Endothelial cell of umbilical vein (primary cell): ENCODE measurements around the gene PLEKHD1. TPM values are rescaled to one million over a fixed set of nuclear protein-coding genes. Genes with fewer than 3 reads are reported as not detected.

Experiments
- BruUV-seq: library from RNA; stranded (reverse); fragments of 400-500 nt; replicated peaks from 2 replicates; lab custom pipeline; 2021; lab: Mats Ljungman, UMichigan
- CTCF ChIA-PET: fragments of 300-600, 350-600 bp; sonication (Branson Sonifier 250); formaldehyde crosslinking; loops from one replicate; lab custom pipeline; 2021; ENCODE audit warnings: antibody characterized with exemption, inconsistent platforms; lab: Charles Lee
- POLR2A ChIA-PET: fragments of 300-600, 350-600 bp; sonication (Branson Sonifier 250); formaldehyde crosslinking; loops from one replicate; lab custom pipeline; 2021; ENCODE audit warnings: antibody characterized with exemption, inconsistent platforms; lab: Charles Lee
- DNase-seq: peaks from one replicate; pipeline ENCODE4 v3.0.0-alpha.2; 2011; ENCODE audit warnings: low read depth, low spot score
- FAIRE-seq: peaks from 2 replicates; lab custom pipeline; 2011; peaks lifted over from hg19 to GRCh38; lab: Jason Lieb, UNC
- H2AFZ ChIP-seq: 2 replicates; pipeline ENCODE4 v1.6.0; 2012; ENCODE audit warnings: low read depth, low read length, control low read depth, inconsistent platforms
- H3K27ac ChIP-seq: 2 replicates; pipeline ENCODE4 v1.5.1; 2011; ENCODE audit warnings: low read depth, mild to moderate bottlenecking, control low read depth, low read length, moderate library complexity; ENCODE audit not compliant: insufficient read depth
- H3K27me3 ChIP-seq, 2 experiments: 2 replicates each; pipeline versions ENCODE4 v1.6.0 to v1.6.1; 2011; ENCODE audit warnings: low read length in 2 of 2, mixed read lengths in 1 of 2; ENCODE audit not compliant: control insufficient read depth in 2 of 2, insufficient read depth in 2 of 2
- H3K36me3 ChIP-seq, 2 experiments: 2 replicates in 1 of 2; 3 replicates in 1 of 2; pipeline ENCODE4 v1.5.1; 2011; ENCODE audit warnings: low read length in 2 of 2, mild to moderate bottlenecking in 1 of 2, moderate library complexity in 1 of 2; ENCODE audit not compliant: control insufficient read depth in 2 of 2, insufficient read depth in 2 of 2; ENCODE audit errors: extremely low read depth in 1 of 2
- H3K4me1 ChIP-seq: 3 replicates; pipeline ENCODE4 v1.5.1; 2011; ENCODE audit warnings: mild to moderate bottlenecking, low read length; ENCODE audit not compliant: control insufficient read depth, insufficient read depth; ENCODE audit errors: extremely low read depth
- H3K4me2 ChIP-seq: 2 replicates; pipeline ENCODE4 v1.6.1; 2011; ENCODE audit warnings: low read length, control low read depth, mixed read lengths; ENCODE audit not compliant: insufficient read depth
- H3K4me3 ChIP-seq, 3 experiments: fragments of 200-600 bp in 1 of 3; sonication (generic), shearing (Covaris generic) in 1 of 3; replicated peaks in 1 of 3; 2 replicates each; pipeline ENCODE4 v1.5.1; 2011 to 2016; ENCODE audit warnings: control low read depth in 3 of 3, low read length in 3 of 3, mild to moderate bottlenecking in 2 of 3, inconsistent platforms in 1 of 3, low read depth in 1 of 3, moderate library complexity in 1 of 3; ENCODE audit not compliant: insufficient read depth in 1 of 3
- H3K79me2 ChIP-seq: 2 replicates; pipeline ENCODE4 v1.6.0; 2012; ENCODE audit warnings: low read length, inconsistent platforms; ENCODE audit not compliant: control insufficient read depth, insufficient read depth
- H3K9ac ChIP-seq: replicated peaks from 2 replicates; pipeline ENCODE3; 2011; ENCODE audit warnings: low read length, control low read depth; ENCODE audit not compliant: insufficient read depth; ENCODE audit errors: extremely low read depth
- H3K9me1 ChIP-seq: replicated peaks from 3 replicates; pipeline ENCODE4 v1.6.0; 2011; ENCODE audit warnings: mild to moderate bottlenecking, low read length; ENCODE audit not compliant: control insufficient read depth, insufficient read depth; ENCODE audit errors: extremely low read depth
- H3K9me3 ChIP-seq: replicated peaks from 2 replicates; pipeline ENCODE4 v1.5.1; 2012; ENCODE audit warnings: low read length, inconsistent platforms; ENCODE audit not compliant: control insufficient read depth, insufficient read depth
- H4K20me1 ChIP-seq: replicated peaks from 2 replicates; pipeline ENCODE3; 2011; ENCODE audit warnings: mild to moderate bottlenecking, low read length; ENCODE audit not compliant: control insufficient read depth, insufficient read depth; ENCODE audit errors: extremely low read depth
- CTCF ChIP-seq, 2 donors: IDR thresholded peaks; 1 replicate in 1 of 2; 2 replicates in 1 of 2; pipeline ENCODE4 v1.5.1; 2011; ENCODE audit warnings: low read length in 2 of 2, mild to moderate bottlenecking in 2 of 2, moderate library complexity in 2 of 2, control low read depth in 1 of 2, inconsistent platforms in 1 of 2, low read depth in 1 of 2; ENCODE audit not compliant: insufficient read depth in 1 of 2; ENCODE audit errors: extremely low read depth in 1 of 2
- EZH2 ChIP-seq: IDR thresholded peaks from 2 replicates; pipeline ENCODE4 v1.6.1; 2012; ENCODE audit warnings: borderline replicate concordance, low read depth, mild to moderate bottlenecking, moderate library complexity, low read length, inconsistent platforms; ENCODE audit not compliant: severe bottlenecking
- FOS ChIP-seq: IDR thresholded peaks from 2 replicates; pipeline ENCODE4 v1.6.1; 2011; ENCODE audit warnings: mild to moderate bottlenecking, low read length, moderate library complexity, borderline replicate concordance; ENCODE audit not compliant: insufficient read depth
- GATA2 ChIP-seq: IDR thresholded peaks from 2 replicates; pipeline ENCODE4 v1.7.0; 2011; ENCODE audit warnings: low read depth, mild to moderate bottlenecking, moderate library complexity, mixed read lengths, low read length; ENCODE audit not compliant: insufficient read length, insufficient read depth
- JUN ChIP-seq: IDR thresholded peaks from 2 replicates; pipeline ENCODE4 v1.6.1; 2011; ENCODE audit warnings: borderline replicate concordance, low read depth; ENCODE audit not compliant: insufficient read length, insufficient read depth
- MAX ChIP-seq: IDR thresholded peaks from 2 replicates; pipeline ENCODE4 v1.6.1; 2011; ENCODE audit not compliant: insufficient read depth, insufficient read length
- MYC ChIP-seq: IDR thresholded peaks from one replicate; pipeline ENCODE4 v1.6.1; 2011; ENCODE audit warnings: mild to moderate bottlenecking, low read depth, low read length
- POLR2A ChIP-seq: IDR thresholded peaks from 2 replicates; pipeline ENCODE4 v1.6.1; 2012; ENCODE audit warnings: low read depth, mild to moderate bottlenecking, control low read depth, low read length
- POLR2AphosphoS5 ChIP-seq: IDR thresholded peaks from 2 replicates; pipeline ENCODE4 v1.6.1; 2012; ENCODE audit warnings: low read depth, mild to moderate bottlenecking, control low read depth, low read length, moderate library complexity; ENCODE audit not compliant: insufficient read depth
- dilution Hi-C: fragments of 300-500 bp; cut with MboI; formaldehyde crosslinking; loops from one replicate; pipeline ENCODE4 v1.15.0; 2019; ENCODE audit warnings: low sequenced_read_pairs; ENCODE audit not compliant: extremely low pct_ligation_motif_present
- intact Hi-C: fragments of 100-400 bp; cut with micrococcal nuclease; formaldehyde crosslinking; loops from one replicate; pipeline ENCODE4 v1.10.0; 2022
- polyA plus RNA-seq, 4 experiments: library from polyadenylated mRNA; depleted of rRNA in 3 of 4; stranded (reverse) in 3 of 4; unstranded in 1 of 4; fragments of >200 nt; gene quantifications; 2 replicates each; pipeline versions ENCODE4 v1.2.1 to v1.2.3, GENCODE V29; 2011 to 2012; ENCODE audit warnings: missing spikeins in 1 of 4
- total RNA-seq: library from RNA; stranded (reverse); gene quantifications from 2 replicates; pipeline ENCODE4 v1.2.3, GENCODE V29; 2021

PLEKHD1 gene
- total and polyA plus RNA-seq, 2 donors (not counting 3 experiments of a cell fraction or from before 2014, with no cell fraction given) = 0.01 TPM; not detected in 1

GRCh38 chr14:69548566-69548965 is 64.0 kb downstream of the PLEKHD1 start:
- Histone ChIP-seq H3K9me3 (no peaks in the 10 kb centered on the region), H3K9me1 (no peaks in the 10 kb centered on the region), H3K4me1 (no peaks in the 10 kb centered on the region), H3K4me3 (no peak overlapping the region), H2AFZ (no peak overlapping the region), H3K36me3 (no peaks in the 10 kb centered on the region), H3K27me3 (peaks cover 4 to 14% of the 10 kb centered on the region in 2 experiments), H4K20me1 (no peaks in the 10 kb centered on the region), H3K79me2 (no peaks in the 10 kb centered on the region), H3K4me2 (no peak overlapping the region), H3K9ac (no peak overlapping the region), H3K27ac (no peak overlapping the region)
- intact Hi-C loops (no loop called here), dilution Hi-C loops (no loop called here)
- FAIRE-seq (no peak), DNase-seq (no peak)
- TF ChIP-seq POLR2AphosphoS5 (no peak), CTCF (IDR thresholded peaks at IDR 0.05; ENCODE audit: extremely low read depth in 1 of 2, insufficient read depth in 1 of 2, low read depth in 1 of 2, low read length in 2 of 2) (no peak), MAX (no peak), FOS (no peak)
- ChIA-PET POLR2A (no interaction called here), CTCF (interaction anchor here (0.6 to 3.1 kb wide), 16 partner anchors 9 to 764 kb away, joined by 3 to 26 read pairs (median 6); partner anchors contain the start of gene CCDC177)
- BruUV-seq = no TSS peak

GRCh38 chr14:69551511-69551910 is 67.0 kb downstream of the PLEKHD1 start:
- Histone ChIP-seq H3K9me1 (no peaks in the 10 kb centered on the region), H3K27ac (no peak overlapping the region), H3K36me3 (no peaks in the 10 kb centered on the region), H3K27me3 (peaks cover 5 to 12% of the 10 kb centered on the region in 2 experiments), H3K9ac (no peak overlapping the region), H3K9me3 (no peaks in the 10 kb centered on the region), H3K4me2 (no peak overlapping the region), H2AFZ (no peak overlapping the region), H4K20me1 (no peaks in the 10 kb centered on the region), H3K4me1 (no peaks in the 10 kb centered on the region), H3K79me2 (no peaks in the 10 kb centered on the region), H3K4me3 (no peak overlapping the region)
- no TSS peak for BruUV-seq
- ChIA-PET POLR2A (no interaction called here), CTCF (interaction anchor here (0.8 to 0.9 kb wide), 2 partner anchors 16 to 23 kb away, joined by 3 to 4 read pairs; no protein-coding TSS in a partner anchor)
- intact Hi-C loops (no loop called here), dilution Hi-C loops (no loop called here)
- DNase-seq (no peak), FAIRE-seq (no peak)
- TF ChIP-seq JUN (no peak), FOS (no peak), GATA2 (no peak), POLR2AphosphoS5 (no peak), CTCF (IDR thresholded peaks at IDR 0.05; ENCODE audit: extremely low read depth in 1 of 2, insufficient read depth in 1 of 2, low read depth in 1 of 2, low read length in 2 of 2) (no peak), POLR2A (no peak), MYC (no peak), EZH2 (no peak), MAX (no peak)
